HepG2 (cell line): ENCODE measurements around the gene RGS6. TPM values are rescaled to one million over a fixed set of nuclear protein-coding genes. Genes with fewer than 3 reads are reported as not detected.

Source experiments
- ATAC-seq: fragments of 200-7000 bp; cut with Tn5 transposase; 3 replicates; pipeline ENCODE4 v1.9.1; 2020; ENCODE audit warnings: mild to moderate bottlenecking, moderate library complexity
- BruUV-seq: library from RNA; stranded (reverse); fragments of 400-500 nt; replicated peaks from 2 replicates; lab custom pipeline; 2021; lab: Mats Ljungman, UMichigan
- CTCF ChIA-PET: fragments of 300-600 bp; formaldehyde crosslinking; extraction: SDS; loops from one replicate; lab custom pipeline; 2021; ENCODE audit warnings: low total read pairs, inconsistent platforms, low intra/inter-chr PET ratio; lab: Yijun Ruan, JAX
- POLR2A ChIA-PET: fragments of 350-600 bp; sonication (Branson Sonifier 250); formaldehyde crosslinking; loops from one replicate; lab custom pipeline; 2020; ENCODE audit warnings: antibody characterized with exemption, inconsistent platforms; lab: Yijun Ruan, JAX
- DNase-seq: peaks from one replicate; pipeline ENCODE4 v3.0.0-alpha.2; 2015; ENCODE audit warnings: low spot score
- FAIRE-seq: peaks from 3 replicates; lab custom pipeline; 2011; peaks lifted over from hg19 to GRCh38; lab: Jason Lieb, UNC
- H2AFZ ChIP-seq: one replicate; pipeline ENCODE4 v1.6.1; 2011; ENCODE audit warnings: low read length, inconsistent platforms
- H3K27ac ChIP-seq: fragments of 300-600 bp; 3 replicates; pipeline ENCODE4 v1.8.0; 2011; ENCODE audit warnings: mixed run types, mild to moderate bottlenecking, mixed read lengths, low read length, inconsistent platforms; ENCODE audit not compliant: insufficient read depth; ENCODE audit errors: extremely low read length
- H3K27me3 ChIP-seq, 2 experiments: fragments of 200-600 bp in 1 of 2; 2 replicates in 1 of 2; 3 replicates in 1 of 2; pipeline versions ENCODE4 v1.6.0 to v1.8.0; 2011; ENCODE audit warnings: low read length in 2 of 2, mild to moderate bottlenecking in 2 of 2, moderate library complexity in 2 of 2, inconsistent platforms in 1 of 2; ENCODE audit not compliant: insufficient read depth in 2 of 2, control insufficient read depth in 1 of 2
- H3K36me3 ChIP-seq, 2 experiments: fragments of 200-600 bp in 1 of 2; replicated peaks in 1 of 2; 2 replicates in 1 of 2; 3 replicates in 1 of 2; pipeline versions ENCODE4 v1.5.1 to v1.8.0; 2011; ENCODE audit warnings: low read length in 2 of 2, inconsistent platforms in 1 of 2; ENCODE audit not compliant: insufficient read depth in 2 of 2, control insufficient read depth in 1 of 2
- H3K4me1 ChIP-seq: 2 replicates; pipeline ENCODE4 v1.5.1; 2012; ENCODE audit warnings: low read length, inconsistent platforms; ENCODE audit not compliant: insufficient read depth
- H3K4me2 ChIP-seq: 2 replicates; pipeline ENCODE4 v1.6.0; 2011; ENCODE audit warnings: low read depth, low read length, inconsistent platforms
- H3K4me3 ChIP-seq, 3 experiments: fragments of 200-600 bp in 1 of 3; sonication (generic), shearing (Covaris generic) in 1 of 3; replicated peaks in 1 of 3; 2 replicates each; pipeline ENCODE4 v1.5.1; 2011 to 2016; ENCODE audit warnings: low read length in 3 of 3, inconsistent platforms in 2 of 3, low read depth in 2 of 3, mild to moderate bottlenecking in 2 of 3, control low read depth in 1 of 3, mixed read lengths in 1 of 3; ENCODE audit not compliant: insufficient read depth in 1 of 3
- H3K79me2 ChIP-seq: one replicate; pipeline ENCODE4 v1.6.1; 2011; ENCODE audit warnings: low read length, inconsistent platforms; ENCODE audit not compliant: insufficient read depth
- H3K9ac ChIP-seq: 2 replicates; pipeline ENCODE4 v1.6.0; 2011; ENCODE audit warnings: mild to moderate bottlenecking, low read depth, low read length, inconsistent platforms; ENCODE audit not compliant: insufficient read depth
- H3K9me3 ChIP-seq: 2 replicates; pipeline ENCODE4 v1.5.1; 2012; ENCODE audit warnings: mild to moderate bottlenecking, low read length
- H4K20me1 ChIP-seq: 2 replicates; pipeline ENCODE4 v1.6.0; 2011; ENCODE audit warnings: inconsistent platforms, mild to moderate bottlenecking, low read length, moderate library complexity; ENCODE audit not compliant: insufficient read depth
- CBX5 ChIP-seq: sonication (generic); formaldehyde crosslinking; IDR thresholded peaks from 2 replicates; pipeline ENCODE4 v1.4.0; 2020; ENCODE audit warnings: missing genetic modification reagents, borderline replicate concordance
- ESRRA ChIP-seq: sonication (generic); formaldehyde crosslinking; IDR thresholded peaks from 2 replicates; pipeline ENCODE4 v1.5.1; 2020; ENCODE audit warnings: mild to moderate bottlenecking, low read depth, missing genetic modification reagents
- PHF5A ChIP-seq: IDR thresholded peaks from one replicate; pipeline ENCODE4 v1.6.1; 2018; ENCODE audit warnings: low read depth, missing genetic modification reagents; ENCODE audit not compliant: unreplicated experiment
- REPIN1 ChIP-seq: sonication (generic); formaldehyde crosslinking; IDR thresholded peaks from 2 replicates; pipeline ENCODE4 v1.8.0; 2022; ENCODE audit warnings: missing genetic modification reagents, low read depth, mild to moderate bottlenecking, borderline replicate concordance
- SIX1 ChIP-seq: sonication (generic); formaldehyde crosslinking; IDR thresholded peaks from 2 replicates; pipeline ENCODE4 v1.4.0; 2020; ENCODE audit warnings: missing genetic modification reagents, borderline replicate concordance
- SUZ12 ChIP-seq: fragments of 150-350 bp; IDR thresholded peaks from 2 replicates; pipeline ENCODE4 v1.6.1; 2014; ENCODE audit warnings: low read depth, low read length
- TGIF2 ChIP-seq: IDR thresholded peaks from 2 replicates; pipeline ENCODE4 v1.6.1; 2016; ENCODE audit warnings: control low read depth, missing compliant biosample characterization
- ZFYVE20 ChIP-seq: sonication (generic); formaldehyde crosslinking; IDR thresholded peaks from 2 replicates; pipeline ENCODE4 v1.8.0; 2023; ENCODE audit warnings: low read depth, mild to moderate bottlenecking, moderate library complexity, missing genetic modification reagents, borderline replicate concordance
- ZNF20 ChIP-seq: sonication (generic); formaldehyde crosslinking; IDR thresholded peaks from 2 replicates; pipeline ENCODE4 v1.4.0; 2020; ENCODE audit warnings: mild to moderate bottlenecking, moderate library complexity, missing genetic modification reagents
- ZNF207 ChIP-seq: fragments of 450-650 bp; IDR thresholded peaks from 2 replicates; pipeline ENCODE4 v1.6.1; 2016; ENCODE audit warnings: antibody characterized with exemption, borderline replicate concordance
- ZNF292 ChIP-seq: sonication (generic); formaldehyde crosslinking; IDR thresholded peaks from 2 replicates; pipeline ENCODE4 v1.8.1; 2022; ENCODE audit warnings: mild to moderate bottlenecking, low read depth, missing genetic modification reagents, borderline replicate concordance
- ZNF629 ChIP-seq: sonication (generic); formaldehyde crosslinking; conservative IDR thresholded peaks from 2 replicates; pipeline ENCODE4 v1.5.0; 2020; ENCODE audit warnings: missing genetic modification reagents
- ZNF7 ChIP-seq: IDR thresholded peaks from 2 replicates; pipeline ENCODE4 v1.6.1; 2016; ENCODE audit warnings: missing biosample characterization, missing genetic modification reagents
- WGBS: methylation state at CpG from one replicate; pipeline ENCODE4 v1.1.6; 2017; ENCODE audit warnings: low lambda C conversion rate; 5-methylcytosine and 5-hydroxymethylcytosine counted together
- in situ Hi-C: cut with HindIII; loops from 2 replicates; pipeline ENCODE4 v1.10.0; 2017; ENCODE audit warnings: low pct_unique_long_range_greater_than_20kb; ENCODE audit not compliant: extremely low pct_ligation_motif_present
- intact Hi-C: fragments of 100-400 bp; cut with micrococcal nuclease; formaldehyde crosslinking; loops from one replicate; pipeline ENCODE4 v1.10.0; 2022; ENCODE audit not compliant: unreplicated experiment
- polyA plus RNA-seq, 8 experiments: library from polyadenylated mRNA; depleted of rRNA in 3 of 8; stranded (reverse) in 7 of 8; unstranded in 1 of 8; fragments of >200 nt; fragmentation: Illumina TruSeq in 4 of 8; extraction: Trizol in 4 of 8; gene quantifications; 2 replicates each; pipeline versions ENCODE4 v1.2.1 to v1.2.3, GENCODE V29; 2011 to 2016; ENCODE audit warnings: low read depth in 4 of 8, missing spikeins in 1 of 8, mixed read lengths in 1 of 8; ENCODE audit not compliant: insufficient read depth in 1 of 8
- total RNA-seq, 5 experiments: library from RNA; depleted of rRNA; stranded (reverse); fragments of >200 nt; fragmentation: Illumina TruSeq; extraction: Trizol; gene quantifications; 2 replicates each; pipeline ENCODE4 v1.2.3, GENCODE V29; 2016; ENCODE audit warnings: low read depth in 1 of 5
- TF ChIP-seq, protein P1 (sequence below): sonication (generic); formaldehyde crosslinking; IDR thresholded peaks from 2 replicates; pipeline ENCODE4 v1.5.0; 2020; ENCODE audit warnings: missing genetic modification reagents
- TF ChIP-seq, protein P2 (sequence below): IDR thresholded peaks from 2 replicates; pipeline ENCODE4 v1.6.1; 2016; ENCODE audit warnings: mild to moderate bottlenecking
- TF ChIP-seq, protein P3 (sequence below): sonication (generic); formaldehyde crosslinking; IDR thresholded peaks from 2 replicates; pipeline ENCODE4 v1.4.0; 2020; ENCODE audit warnings: mild to moderate bottlenecking, missing genetic modification reagents, borderline replicate concordance
- TF ChIP-seq, protein P4 (sequence below): sonication (generic); formaldehyde crosslinking; IDR thresholded peaks from 2 replicates; pipeline ENCODE4 v1.5.1; 2020; ENCODE audit warnings: missing genetic modification reagents, mild to moderate bottlenecking, borderline replicate concordance

The RGS6 gene
- total and polyA plus RNA-seq, 2 of the 13 experiments (the other 11 are each of a cell fraction or from before 2014, with no cell fraction given): not detected

DNA sequence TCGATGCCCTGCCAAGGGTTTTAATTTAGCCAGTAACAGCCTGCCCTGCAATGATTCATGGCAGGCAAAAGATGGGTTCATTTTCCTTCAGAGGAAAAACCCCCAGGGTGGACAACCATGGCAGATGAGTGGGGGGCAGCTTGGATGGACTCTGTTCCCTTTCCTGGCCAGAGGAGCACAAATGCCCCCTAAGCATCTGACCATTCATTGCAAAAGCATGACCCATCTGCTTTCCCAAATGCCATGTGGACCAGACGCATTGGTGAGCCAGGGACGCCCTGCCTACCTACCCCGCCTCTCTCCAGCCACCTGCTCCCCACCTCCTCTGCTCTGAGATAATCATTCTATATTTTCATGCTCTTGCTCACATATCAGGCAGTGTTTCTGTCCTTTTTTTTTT lies 679.8 kb downstream of the RGS6 start:
- Histone ChIP-seq H3K9ac (no peak overlapping the region), H3K27me3 (peaks cover 2 to 14% of the 10 kb centered on the region in 2 experiments; a peak in 2 of 5 replicates), H4K20me1 (no peaks in the 10 kb centered on the region), H3K36me3 (no peaks in the 10 kb centered on the region), H3K9me3 (no peaks in the 10 kb centered on the region), H3K4me1 (no peaks in the 10 kb centered on the region), H3K27ac (no peak overlapping the region), H3K79me2 (no peaks in the 10 kb centered on the region), H3K4me2 (no peak overlapping the region), H2AFZ (no peak overlapping the region), H3K4me3 (no peak overlapping the region)
- BruUV-seq: no TSS peak
- intact Hi-C loops (no loop called here), in situ Hi-C loops (no loop called here)
- FAIRE-seq (no peak), DNase-seq (no peak), ATAC-seq (no peak)
- ChIA-PET POLR2A (no interaction called here), CTCF (no interaction called here)
- 2% methylated on average over 4 of the region's 4 CpGs for WGBS
- no peak for TF ChIP-seq CBX5
- TF ChIP-seq ZNF7 (CRISPR knock-in tag): no peak
- TF ChIP-seq PHF5A (CRISPR knock-in tag): no peak
- no peak for TF ChIP-seq SIX1 (CRISPR knock-in tag)
- no peak for TF ChIP-seq ZNF292 (CRISPR knock-in tag)
- TF ChIP-seq ZNF20: no peak
- TF ChIP-seq SUZ12: no peak
- no peak for TF ChIP-seq ZFYVE20 (CRISPR knock-in tag)
- TF ChIP-seq, protein P1, sequence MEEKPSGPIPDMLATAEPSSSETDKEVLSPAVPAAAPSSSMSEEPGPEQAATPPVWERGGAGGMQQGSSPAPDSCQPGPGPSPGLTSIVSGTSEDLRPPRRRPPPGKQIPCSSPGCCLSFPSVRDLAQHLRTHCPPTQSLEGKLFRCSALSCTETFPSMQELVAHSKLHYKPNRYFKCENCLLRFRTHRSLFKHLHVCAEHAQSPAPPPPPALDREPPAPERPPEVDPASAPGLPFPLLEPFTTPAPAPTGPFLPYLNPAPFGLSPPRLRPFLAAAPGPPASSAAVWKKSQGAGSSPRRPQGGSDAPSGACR: no peak
- TF ChIP-seq REPIN1 (CRISPR knock-in tag): no peak
- TF ChIP-seq ESRRA: no peak
- no peak for TF ChIP-seq TGIF2 (CRISPR knock-in tag)
- TF ChIP-seq ZNF629 (CRISPR knock-in tag): no peak
- TF ChIP-seq, protein P2, sequence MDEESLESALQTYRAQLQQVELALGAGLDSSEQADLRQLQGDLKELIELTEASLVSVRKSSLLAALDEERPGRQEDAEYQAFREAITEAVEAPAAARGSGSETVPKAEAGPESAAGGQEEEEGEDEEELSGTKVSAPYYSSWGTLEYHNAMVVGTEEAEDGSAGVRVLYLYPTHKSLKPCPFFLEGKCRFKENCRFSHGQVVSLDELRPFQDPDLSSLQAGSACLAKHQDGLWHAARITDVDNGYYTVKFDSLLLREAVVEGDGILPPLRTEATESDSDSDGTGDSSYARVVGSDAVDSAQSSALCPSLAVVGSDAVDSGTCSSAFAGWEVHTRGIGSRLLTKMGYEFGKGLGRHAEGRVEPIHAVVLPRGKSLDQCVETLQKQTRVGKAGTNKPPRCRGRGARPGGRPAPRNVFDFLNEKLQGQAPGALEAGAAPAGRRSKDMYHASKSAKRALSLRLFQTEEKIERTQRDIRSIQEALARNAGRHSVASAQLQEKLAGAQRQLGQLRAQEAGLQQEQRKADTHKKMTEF (CRISPR knock-in tag): no peak
- TF ChIP-seq ZNF207: no peak
- TF ChIP-seq, protein P3, sequence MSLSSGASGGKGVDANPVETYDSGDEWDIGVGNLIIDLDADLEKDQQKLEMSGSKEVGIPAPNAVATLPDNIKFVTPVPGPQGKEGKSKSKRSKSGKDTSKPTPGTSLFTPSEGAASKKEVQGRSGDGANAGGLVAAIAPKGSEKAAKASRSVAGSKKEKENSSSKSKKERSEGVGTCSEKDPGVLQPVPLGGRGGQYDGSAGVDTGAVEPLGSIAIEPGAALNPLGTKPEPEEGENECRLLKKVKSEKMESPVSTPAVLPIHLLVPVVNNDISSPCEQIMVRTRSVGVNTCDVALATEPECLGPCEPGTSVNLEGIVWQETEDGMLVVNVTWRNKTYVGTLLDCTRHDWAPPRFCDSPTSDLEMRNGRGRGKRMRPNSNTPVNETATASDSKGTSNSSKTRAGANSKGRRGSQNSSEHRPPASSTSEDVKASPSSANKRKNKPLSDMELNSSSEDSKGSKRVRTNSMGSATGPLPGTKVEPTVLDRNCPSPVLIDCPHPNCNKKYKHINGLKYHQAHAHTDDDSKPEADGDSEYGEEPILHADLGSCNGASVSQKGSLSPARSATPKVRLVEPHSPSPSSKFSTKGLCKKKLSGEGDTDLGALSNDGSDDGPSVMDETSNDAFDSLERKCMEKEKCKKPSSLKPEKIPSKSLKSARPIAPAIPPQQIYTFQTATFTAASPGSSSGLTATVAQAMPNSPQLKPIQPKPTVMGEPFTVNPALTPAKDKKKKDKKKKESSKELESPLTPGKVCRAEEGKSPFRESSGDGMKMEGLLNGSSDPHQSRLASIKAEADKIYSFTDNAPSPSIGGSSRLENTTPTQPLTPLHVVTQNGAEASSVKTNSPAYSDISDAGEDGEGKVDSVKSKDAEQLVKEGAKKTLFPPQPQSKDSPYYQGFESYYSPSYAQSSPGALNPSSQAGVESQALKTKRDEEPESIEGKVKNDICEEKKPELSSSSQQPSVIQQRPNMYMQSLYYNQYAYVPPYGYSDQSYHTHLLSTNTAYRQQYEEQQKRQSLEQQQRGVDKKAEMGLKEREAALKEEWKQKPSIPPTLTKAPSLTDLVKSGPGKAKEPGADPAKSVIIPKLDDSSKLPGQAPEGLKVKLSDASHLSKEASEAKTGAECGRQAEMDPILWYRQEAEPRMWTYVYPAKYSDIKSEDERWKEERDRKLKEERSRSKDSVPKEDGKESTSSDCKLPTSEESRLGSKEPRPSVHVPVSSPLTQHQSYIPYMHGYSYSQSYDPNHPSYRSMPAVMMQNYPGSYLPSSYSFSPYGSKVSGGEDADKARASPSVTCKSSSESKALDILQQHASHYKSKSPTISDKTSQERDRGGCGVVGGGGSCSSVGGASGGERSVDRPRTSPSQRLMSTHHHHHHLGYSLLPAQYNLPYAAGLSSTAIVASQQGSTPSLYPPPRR (CRISPR knock-in tag): no peak
- TF ChIP-seq, protein P4, sequence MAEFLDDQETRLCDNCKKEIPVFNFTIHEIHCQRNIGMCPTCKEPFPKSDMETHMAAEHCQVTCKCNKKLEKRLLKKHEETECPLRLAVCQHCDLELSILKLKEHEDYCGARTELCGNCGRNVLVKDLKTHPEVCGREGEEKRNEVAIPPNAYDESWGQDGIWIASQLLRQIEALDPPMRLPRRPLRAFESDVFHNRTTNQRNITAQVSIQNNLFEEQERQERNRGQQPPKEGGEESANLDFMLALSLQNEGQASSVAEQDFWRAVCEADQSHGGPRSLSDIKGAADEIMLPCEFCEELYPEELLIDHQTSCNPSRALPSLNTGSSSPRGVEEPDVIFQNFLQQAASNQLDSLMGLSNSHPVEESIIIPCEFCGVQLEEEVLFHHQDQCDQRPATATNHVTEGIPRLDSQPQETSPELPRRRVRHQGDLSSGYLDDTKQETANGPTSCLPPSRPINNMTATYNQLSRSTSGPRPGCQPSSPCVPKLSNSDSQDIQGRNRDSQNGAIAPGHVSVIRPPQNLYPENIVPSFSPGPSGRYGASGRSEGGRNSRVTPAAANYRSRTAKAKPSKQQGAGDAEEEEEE: no peak
